ENCODE data around the gene CELSR1. TPM values are rescaled to one million over a fixed set of nuclear protein-coding genes. Genes with fewer than 3 reads are reported as not detected.

The CELSR1 gene
- 14.2 TPM for total RNA-seq

GRCh38 chr22:46537225-46537945 lies at the start of gene CELSR1:
Gene CELSR1 (minus strand): TSS chr22:46537620. CDS start chr22:46537170, 450 bp downstream.
- no peak for DNase-seq

GRCh38 chr22:46587061-46587460 lies 49.6 kb upstream of the CELSR1 start:
- no peak for DNase-seq

GRCh38 chr22:46586531-46587011 lies 49.2 kb upstream of the CELSR1 start:
- no peak for DNase-seq

GRCh38 chr22:46586123-46586519 lies 48.7 kb upstream of the CELSR1 start:
- no peak for DNase-seq

- DNase-seq, result no peak
Observed at GRCh38 chr22:46585340-46586122, 48.1 kb upstream of the CELSR1 start.

GRCh38 chr22:46584081-46584921 lies 46.9 kb upstream of the CELSR1 start:
- no peak for DNase-seq

- DNase-seq, result no peak
Observed at GRCh38 chr22:46583571-46583970, 46.2 kb upstream of the CELSR1 start.

GRCh38 chr22:46582281-46582933 lies 45.0 kb upstream of the CELSR1 start:
- DNase-seq, result no peak

- DNase-seq, result no peak
Observed at GRCh38 chr22:46581538-46582244, 44.3 kb upstream of the CELSR1 start.

- no peak for DNase-seq
Observed at GRCh38 chr22:46580940-46581537, 43.6 kb upstream of the CELSR1 start.

GRCh38 chr22:46579751-46580449 lies 42.5 kb upstream of the CELSR1 start:
- DNase-seq, result no peak

GRCh38 chr22:46578824-46579561 lies 41.6 kb upstream of the CELSR1 start:
- DNase-seq, result no peak

- DNase-seq, result no peak
Observed at GRCh38 chr22:46578251-46578823, 40.9 kb upstream of the CELSR1 start.

- no peak for DNase-seq
Observed at GRCh38 chr22:46577368-46578249, 40.2 kb upstream of the CELSR1 start.

- no peak for DNase-seq
Observed at GRCh38 chr22:46576556-46577367, 39.3 kb upstream of the CELSR1 start.

GRCh38 chr22:46575911-46576555 lies 38.6 kb upstream of the CELSR1 start:
- DNase-seq, result no peak
